Suprapubic skin (tissue), 4 donors: ENCODE data around the gene CELSR1.

Experiments
- CTCF ChIP-seq, 2 donors: fragments of 200-600 bp in 1 of 2; fragments of 450-650 bp in 1 of 2; sonication (generic) in 1 of 2; IDR thresholded peaks; one replicate each; pipeline ENCODE4 v1.5.1; 2016 to 2019; ENCODE audit warnings: antibody characterized with exemption in 2 of 2, mild to moderate bottlenecking in 1 of 2, moderate library complexity in 1 of 2
- EP300 ChIP-seq: sonication (generic); formaldehyde crosslinking; IDR thresholded peaks from one replicate; pipeline ENCODE4 v1.6.1; 2017; ENCODE audit warnings: antibody characterized with exemption
- POLR2A ChIP-seq, 2 donors: fragments of 450-650 bp; IDR thresholded peaks; one replicate each; pipeline ENCODE4 v1.6.1; 2017; ENCODE audit warnings: antibody characterized with exemption in 2 of 2, mild to moderate bottlenecking in 2 of 2, moderate library complexity in 2 of 2
- POLR2AphosphoS5 ChIP-seq, 3 donors: sonication (generic); formaldehyde crosslinking; IDR thresholded peaks; one replicate each; pipeline ENCODE4 v1.6.1; 2017; ENCODE audit warnings: antibody characterized with exemption in 3 of 3

DNA sequence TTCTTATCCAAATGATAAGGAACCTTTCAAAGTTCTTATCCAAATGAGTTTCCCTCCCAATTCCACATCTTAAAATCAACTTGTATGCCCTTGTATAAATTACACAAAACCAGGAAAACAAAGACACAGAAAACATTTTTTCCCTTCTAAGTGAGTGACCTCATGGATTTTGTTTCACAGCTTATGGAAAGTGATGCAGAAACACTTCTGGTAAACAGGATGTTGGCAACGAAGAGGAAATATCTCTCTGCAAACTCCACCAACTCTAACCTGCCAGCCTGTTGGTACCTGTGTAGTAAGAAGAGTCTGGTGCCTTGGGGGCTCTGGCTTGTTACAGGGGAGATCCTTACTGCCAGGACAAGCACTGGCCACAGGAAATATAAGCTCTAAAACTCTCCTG, 57.0 kb downstream of the CELSR1 start:
- no peak for TF ChIP-seq POLR2AphosphoS5 (IDR thresholded peaks at IDR 0.05)
- no peak for TF ChIP-seq CTCF (IDR thresholded peaks at IDR 0.05)
- no peak for TF ChIP-seq POLR2A (IDR thresholded peaks at IDR 0.05)
- TF ChIP-seq EP300: no peak
